Measurements from ENCODE around the gene ATF7IP2. TPM values are rescaled to one million over a fixed set of nuclear protein-coding genes. Genes with fewer than 3 reads are reported as not detected.

Gene ATF7IP2
- total and polyA plus RNA-seq, 8 donors, result 8.5 to 14.3 (median 12.8) TPM

GRCh38 chr16:10531582-10531981 lies 145.7 kb downstream of the ATF7IP2 start:
- ATAC-seq, result no peak
- no peak for TF ChIP-seq CTCF (IDR thresholded peaks at IDR 0.05)
- no peaks in the 10 kb centered on the region for H3K9me3 ChIP-seq
- no peaks in the 10 kb centered on the region for H3K27me3 ChIP-seq
- H3K27ac ChIP-seq, result no peak overlapping the region
- intact Hi-C loops (cut with DNase I), result no loop called here
- peaks cover 0 to 67% of the 10 kb centered on the region in 2 donors for H3K36me3 ChIP-seq
- H3K4me1 ChIP-seq, result no peaks in the 10 kb centered on the region
- DNase-seq, result no peak
- H3K4me3 ChIP-seq, result no peak overlapping the region

Other genes starting within 250 kb of the ATF7IP2 start
- gene GRIN2A, start 203.6 kb upstream of the ATF7IP2 start, total RNA-seq, result under 1 TPM; 0.03 to 0.24 TPM
- gene GRIN2A, start 203.6 kb upstream of the ATF7IP2 start, polyA plus RNA-seq (ENCODE audit: insufficient read length in 6 of 6), result under 1 TPM; 0.18 to 0.96 (median 0.34) TPM
- 100 to 1,000 TPM; 263 to 487 TPM for gene EMP2, start 194.5 kb downstream of the ATF7IP2 start, total RNA-seq
- gene EMP2, start 194.5 kb downstream of the ATF7IP2 start, polyA plus RNA-seq (ENCODE audit: insufficient read length in 6 of 6), result 10 to 100 TPM; 58.2 to 70.7 (median 64.7) TPM

Data from left lung (tissue), 10 donors.